ENCODE measurements around the gene ZNRD2. TPM values are rescaled to one million over a fixed set of nuclear protein-coding genes. Genes with fewer than 3 reads are reported as not detected.

The ZNRD2 gene
- total and polyA plus RNA-seq, 2 of the 8 experiments (the other 6 are each of a cell fraction or from before 2014, with no cell fraction given), result 53.4 to 125 TPM

- POLR2A ChIA-PET (ENCODE audit: partially characterized antibody), result interaction anchor here (0.6 to 3.7 kb wide), 9 partner anchors 9 to 211 kb away, joined by 3 to 36 read pairs (median 6); no protein-coding TSS in a partner anchor
- H2AFZ ChIP-seq (ENCODE audit: low read length), result no peak overlapping the region
- H3K9ac ChIP-seq (replicated peaks in 1 of 4; ENCODE audit: extremely low read depth in 1 of 4, low read depth in 3 of 4, low read length in 3 of 4), result no peak overlapping the region
Observed at GRCh38 chr11:65576232-65576866, 6.1 kb downstream of the ZNRD2 start.

More at GRCh38 chr11:65576232-65576866, 6.1 kb downstream of the ZNRD2 start:
- no peaks in the 10 kb centered on the region for H3K9me3 ChIP-seq (ENCODE audit: insufficient read depth in 2 of 2, low read depth in 1 of 2, low read length in 1 of 2)
- H4K8ac ChIP-seq (ENCODE audit: extremely low read depth, insufficient read depth, low read length), result peak overlapping the region; percentile 57; the same call in 1 of the 2 replicates
- peaks cover 8 to 39% (median 28%) of the 10 kb centered on the region in 4 experiments for H3K27me3 ChIP-seq (replicated peaks in 1 of 4; ENCODE audit: control insufficient read depth in 3 of 4, extremely low read depth in 1 of 4, insufficient read depth in 3 of 4, low read length in 3 of 4)
- peaks cover 0 to under 1% of the 10 kb centered on the region in 2 experiments; a peak in 1 of 4 replicates for H3K79me2 ChIP-seq (ENCODE audit: control insufficient read depth in 1 of 2, insufficient read depth in 2 of 2, low read length in 2 of 2)
- peak overlapping the region; percentile 62; the same call in 1 of the 2 replicates for H2BK12ac ChIP-seq (ENCODE audit: low read depth, low read length)
- no peak overlapping the region for H3K18ac ChIP-seq (ENCODE audit: extremely low read depth, low read length)
- H3K56ac ChIP-seq (replicated peaks; ENCODE audit: insufficient read length, low read depth, low read length), result no peak overlapping the region
- no peak overlapping the region for H3K27ac ChIP-seq (ENCODE audit: low read depth, low read length)
- no peak overlapping the region for H2BK120ac ChIP-seq (replicated peaks; ENCODE audit: low read depth, low read length)
- H2BK5ac ChIP-seq (ENCODE audit: low read depth, low read length), result no peak overlapping the region
- H2AK5ac ChIP-seq (ENCODE audit: low read depth, low read length), result no peak overlapping the region; the same call in 1 of the 2 replicates
- WGBS, 2 experiments (ENCODE audit: extremely low coverage in 1 of 2, insufficient coverage in 1 of 2, insufficient read length in 1 of 2, insufficient replicate concordance in 2 of 2, low coverage in 1 of 2, low lambda C conversion rate in 2 of 2, missing lambda C conversion rate in 1 of 2), result 38% methylated on average over 13 of the region's 26 CpGs; no CpG with 5 or more reads in 1 of the 2 experiments
- peak overlapping the region; percentile 64 to 72 for H3K4me2 ChIP-seq (ENCODE audit: insufficient read depth in 1 of 2, low read depth in 2 of 2, low read length in 2 of 2)
- no peaks in the 10 kb centered on the region for H3K36me3 ChIP-seq (ENCODE audit: control insufficient read depth in 2 of 4, insufficient read depth in 4 of 4, low read length in 3 of 4)
- H3K4ac ChIP-seq (replicated peaks; ENCODE audit: insufficient read length, low read depth, low read length), result no peak overlapping the region
- peaks cover 14 to 15% of the 10 kb centered on the region in 2 experiments for H4K20me1 ChIP-seq (replicated peaks in 1 of 2; ENCODE audit: control insufficient read depth in 1 of 2, insufficient read depth in 2 of 2, low read length in 2 of 2)
- CTCF ChIA-PET (ENCODE audit: partially characterized antibody), result interaction anchor here (1.0 to 7.2 kb wide), 7 partner anchors 11 to 47 kb away, joined by 3 to 97 read pairs (median 12); partner anchors contain the start of gene KCNK7
- no peak for FAIRE-seq
- peak overlapping the region; percentile 12 to 63 (median 25); a peak in 5 of 8 replicates for H3K4me3 ChIP-seq (ENCODE audit: extremely low read depth in 1 of 4, insufficient read depth in 2 of 4, low read depth in 3 of 4, low read length in 4 of 4)
- peaks cover 9 to 27% (median 18%) of the 10 kb centered on the region in 4 experiments; a peak in 6 of 7 replicates for H3K4me1 ChIP-seq (replicated peaks in 1 of 4; ENCODE audit: control insufficient read depth in 3 of 4, insufficient read depth in 4 of 4, low read length in 3 of 4)
- H4K91ac ChIP-seq (replicated peaks; ENCODE audit: insufficient read length, low read length), result no peak overlapping the region
- H3K23me2 ChIP-seq (ENCODE audit: low read depth, low read length), result peaks cover 8% of the 10 kb centered on the region; the same call in 1 of the 2 replicates
- H3K14ac ChIP-seq (ENCODE audit: insufficient read length), result no peak overlapping the region
- H3K23ac ChIP-seq (ENCODE audit: insufficient read length), result no peak overlapping the region
- H2BK20ac ChIP-seq (ENCODE audit: low read length), result no peak overlapping the region
- H2BK15ac ChIP-seq (ENCODE audit: low read length), result no peak overlapping the region
- DNase-seq (ENCODE audit: low read depth in 1 of 2, low spot score in 2 of 2), result no peak
- no peaks in the 10 kb centered on the region for H3K79me1 ChIP-seq (ENCODE audit: low read depth, low read length)
- peak; percentile 22; the same call in 1 of the 2 replicates for TF ChIP-seq SUZ12 (IDR thresholded peaks at IDR 0.05; ENCODE audit: low read length)
- TF ChIP-seq NRF1 (IDR thresholded peaks at IDR 0.05; ENCODE audit: low read depth, low read length), result no peak
- TF ChIP-seq, protein P1, sequence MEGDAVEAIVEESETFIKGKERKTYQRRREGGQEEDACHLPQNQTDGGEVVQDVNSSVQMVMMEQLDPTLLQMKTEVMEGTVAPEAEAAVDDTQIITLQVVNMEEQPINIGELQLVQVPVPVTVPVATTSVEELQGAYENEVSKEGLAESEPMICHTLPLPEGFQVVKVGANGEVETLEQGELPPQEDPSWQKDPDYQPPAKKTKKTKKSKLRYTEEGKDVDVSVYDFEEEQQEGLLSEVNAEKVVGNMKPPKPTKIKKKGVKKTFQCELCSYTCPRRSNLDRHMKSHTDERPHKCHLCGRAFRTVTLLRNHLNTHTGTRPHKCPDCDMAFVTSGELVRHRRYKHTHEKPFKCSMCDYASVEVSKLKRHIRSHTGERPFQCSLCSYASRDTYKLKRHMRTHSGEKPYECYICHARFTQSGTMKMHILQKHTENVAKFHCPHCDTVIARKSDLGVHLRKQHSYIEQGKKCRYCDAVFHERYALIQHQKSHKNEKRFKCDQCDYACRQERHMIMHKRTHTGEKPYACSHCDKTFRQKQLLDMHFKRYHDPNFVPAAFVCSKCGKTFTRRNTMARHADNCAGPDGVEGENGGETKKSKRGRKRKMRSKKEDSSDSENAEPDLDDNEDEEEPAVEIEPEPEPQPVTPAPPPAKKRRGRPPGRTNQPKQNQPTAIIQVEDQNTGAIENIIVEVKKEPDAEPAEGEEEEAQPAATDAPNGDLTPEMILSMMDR (IDR thresholded peaks at IDR 0.05; ENCODE audit: control extremely low read depth in 1 of 3, insufficient read depth in 1 of 3, low read depth in 1 of 3, low read length in 3 of 3), result no peak
- no peak for TF ChIP-seq POLR2A (IDR thresholded peaks at IDR 0.05; ENCODE audit: control extremely low read depth in 1 of 2, low read depth in 2 of 2, low read length in 2 of 2)
- peak overlapping the region; percentile 15 for H4K5ac ChIP-seq (ENCODE audit: insufficient read length, low read depth, low read length)
